GM18873 (cell line): ENCODE data around the gene DCAF15.

Experiments used
- ATAC-seq: cut with Tn5 transposase; IDR thresholded peaks from one replicate; pipeline ENCODE4 v1.9.1; 2021; ENCODE audit warnings: mild to moderate bottlenecking, moderate library complexity, moderate number of reproducible peaks; ENCODE audit not compliant: unreplicated experiment, low FRiP score

DCAF15 gene

GRCh38 chr19:13987101-13987890, 35.0 kb downstream of the DCAF15 start:
- no peak for ATAC-seq

- no peak for ATAC-seq
Observed at GRCh38 chr19:13989487-13989886, 37.2 kb downstream of the DCAF15 start.

GRCh38 chr19:13990085-13990484, 37.8 kb downstream of the DCAF15 start:
- no peak for ATAC-seq

GRCh38 chr19:13992025-13992424, 39.7 kb downstream of the DCAF15 start:
- ATAC-seq: no peak

GRCh38 chr19:13993590-13994300, 41.4 kb downstream of the DCAF15 start:
- ATAC-seq: no peak

GRCh38 chr19:13995017-13995728, 42.9 kb downstream of the DCAF15 start:
- no peak for ATAC-seq

- ATAC-seq: no peak
Observed at GRCh38 chr19:13995878-13996765, 43.8 kb downstream of the DCAF15 start.

- no peak for ATAC-seq
Observed at GRCh38 chr19:13996928-13997630, 44.8 kb downstream of the DCAF15 start.

- no peak for ATAC-seq
Observed at GRCh38 chr19:13997631-13997962, 45.3 kb downstream of the DCAF15 start.

GRCh38 chr19:13998426-13998825, 46.1 kb downstream of the DCAF15 start:
- ATAC-seq: no peak

- no peak for ATAC-seq
Observed at GRCh38 chr19:13999085-13999484, 46.8 kb downstream of the DCAF15 start.

GRCh38 chr19:14000691-14001375, 48.5 kb downstream of the DCAF15 start:
- no peak for ATAC-seq

- ATAC-seq: no peak
Observed at GRCh38 chr19:14002571-14003250, 50.4 kb downstream of the DCAF15 start.

GRCh38 chr19:14003251-14004055, 51.1 kb downstream of the DCAF15 start:
- ATAC-seq: no peak

GRCh38 chr19:14004619-14005348, 52.5 kb downstream of the DCAF15 start:
- no peak for ATAC-seq

- ATAC-seq: no peak
Observed at GRCh38 chr19:14005349-14006084, 53.2 kb downstream of the DCAF15 start.
